ENCODE results near the gene GNG7.

Gene GNG7

DNA sequence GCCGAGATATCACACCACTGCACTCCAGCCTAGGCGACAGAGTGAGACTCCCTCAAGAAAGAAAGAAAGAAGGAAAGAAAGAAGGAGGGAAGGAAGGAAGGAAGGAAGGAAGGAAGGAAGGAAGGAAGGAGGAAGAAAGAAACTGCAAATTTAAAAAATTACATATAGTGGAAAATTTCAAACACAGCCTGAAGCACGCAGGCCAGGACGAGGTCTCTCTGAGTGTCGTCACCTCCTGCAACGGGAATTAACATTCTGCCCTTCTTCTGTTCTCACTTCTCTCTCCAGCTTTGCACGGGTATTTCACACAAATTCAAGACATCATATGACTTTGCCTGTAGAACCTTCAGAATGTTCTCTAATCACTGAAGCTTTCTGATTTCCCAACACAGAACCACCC lies 108.2 kb downstream of the GNG7 start:
- no peaks in the 10 kb centered on the region for H4K20me1 ChIP-seq (ENCODE audit: insufficient read depth, low read length)
- H3K79me2 ChIP-seq (ENCODE audit: low read length): peaks cover 17% of the 10 kb centered on the region
- H3K36me3 ChIP-seq (replicated peaks; ENCODE audit: insufficient read depth, low read length): no peaks in the 10 kb centered on the region
- H3K4me1 ChIP-seq (ENCODE audit: low read length): peaks cover 16% of the 10 kb centered on the region
- no peak overlapping the region for H3K27ac ChIP-seq (ENCODE audit: low read length)
- no peak for DNase-seq
- no peak overlapping the region for H3K4me2 ChIP-seq (ENCODE audit: low read depth, low read length)
- no peak overlapping the region for H3K4me3 ChIP-seq (ENCODE audit: low read length)
- TF ChIP-seq EZH2phosphoT487 (IDR thresholded peaks at IDR 0.05; ENCODE audit: low read length) (no peak), EZH2 (optimal IDR thresholded peaks at IDR 0.05; ENCODE audit: low read depth, low read length) (no peak), CTCF (IDR thresholded peaks at IDR 0.05; ENCODE audit: low read length) (no peak)
- no peak overlapping the region for H3K9ac ChIP-seq (ENCODE audit: low read length)
- H3K9me2 ChIP-seq (replicated peaks; ENCODE audit: insufficient read depth, low read length): no peaks in the 10 kb centered on the region
- H3K27me3 ChIP-seq (replicated peaks; ENCODE audit: insufficient read depth, low read length): no peaks in the 10 kb centered on the region
- peaks cover 30% of the 10 kb centered on the region for H3F3A ChIP-seq (ENCODE audit: insufficient read depth, low read length)
- H2AFZ ChIP-seq (ENCODE audit: low read length): no peak overlapping the region
- H3K9me3 ChIP-seq (replicated peaks; ENCODE audit: insufficient read depth, low read length): no peaks in the 10 kb centered on the region

- H3K27me3 ChIP-seq (replicated peaks; ENCODE audit: insufficient read depth, low read length): no peaks in the 10 kb centered on the region
- no peak for TF ChIP-seq CTCF (IDR thresholded peaks at IDR 0.05; ENCODE audit: low read length)
- no peak for TF ChIP-seq EZH2phosphoT487 (IDR thresholded peaks at IDR 0.05; ENCODE audit: low read length)
- TF ChIP-seq EZH2 (optimal IDR thresholded peaks at IDR 0.05; ENCODE audit: low read depth, low read length): no peak
- no peak for DNase-seq
- no peak overlapping the region for H3K4me3 ChIP-seq (ENCODE audit: low read length)
- no peaks in the 10 kb centered on the region for H3K9me2 ChIP-seq (replicated peaks; ENCODE audit: insufficient read depth, low read length)
- H4K20me1 ChIP-seq (ENCODE audit: insufficient read depth, low read length): no peaks in the 10 kb centered on the region
- H3K9me3 ChIP-seq (replicated peaks; ENCODE audit: insufficient read depth, low read length): no peaks in the 10 kb centered on the region
- no peak overlapping the region for H3K27ac ChIP-seq (ENCODE audit: low read length)
- no peak overlapping the region for H3K9ac ChIP-seq (ENCODE audit: low read length)
- H3F3A ChIP-seq (ENCODE audit: insufficient read depth, low read length): peaks cover 19% of the 10 kb centered on the region
- no peaks in the 10 kb centered on the region for H3K36me3 ChIP-seq (replicated peaks; ENCODE audit: insufficient read depth, low read length)
- peaks cover 13% of the 10 kb centered on the region for H3K4me1 ChIP-seq (ENCODE audit: low read length)
- H3K4me2 ChIP-seq (ENCODE audit: low read depth, low read length): no peak overlapping the region
- H2AFZ ChIP-seq (ENCODE audit: low read length): no peak overlapping the region
- H3K79me2 ChIP-seq (ENCODE audit: low read length): peaks cover 17% of the 10 kb centered on the region
Measured at GRCh38 chr19:2592824-2593223, 109.7 kb downstream of the GNG7 start.

DNA sequence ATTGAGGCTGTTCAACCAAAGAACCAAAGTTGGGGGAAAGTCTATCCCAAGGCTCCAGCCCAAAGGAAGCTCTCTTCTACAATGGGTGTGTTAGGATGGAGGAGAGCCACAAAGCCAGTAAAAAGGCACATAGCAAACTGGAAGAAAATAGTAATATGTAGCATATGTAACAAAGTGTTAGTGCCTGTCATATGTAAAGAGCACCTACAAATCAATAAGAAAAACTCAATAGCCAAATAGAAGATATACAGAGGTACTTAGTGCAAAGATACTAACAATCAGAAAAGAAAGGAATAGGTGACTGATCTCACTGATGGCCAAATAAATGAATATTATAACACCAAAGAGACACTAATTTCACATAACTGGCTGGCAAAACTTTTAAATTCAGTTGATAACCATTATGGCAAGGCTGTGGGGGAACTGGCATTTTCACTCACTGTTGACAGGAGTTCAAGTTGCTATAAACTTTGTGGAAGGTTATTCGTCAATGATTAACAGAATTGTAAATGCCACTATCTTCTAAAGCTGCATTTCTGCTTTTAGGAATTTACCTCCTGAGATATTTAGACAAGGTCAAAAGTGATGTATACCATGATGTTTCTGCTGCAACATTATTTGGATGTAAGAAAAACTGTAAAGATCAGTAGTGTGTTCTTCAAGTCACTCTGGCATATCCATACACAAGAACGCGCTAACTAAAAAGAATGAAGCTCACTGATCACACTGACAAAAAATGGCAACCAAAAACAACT lies 110.8 kb downstream of the GNG7 start:
- no peak for TF ChIP-seq EZH2 (optimal IDR thresholded peaks at IDR 0.05; ENCODE audit: low read depth, low read length)
- no peak for TF ChIP-seq CTCF (IDR thresholded peaks at IDR 0.05; ENCODE audit: low read length)
- no peak for TF ChIP-seq EZH2phosphoT487 (IDR thresholded peaks at IDR 0.05; ENCODE audit: low read length)
- no peak for DNase-seq

More for the DNA sequence above, 110.8 kb downstream of the GNG7 start:
- no peak overlapping the region for H3K4me3 ChIP-seq (ENCODE audit: low read length)
- H3K27me3 ChIP-seq (replicated peaks; ENCODE audit: insufficient read depth, low read length): no peaks in the 10 kb centered on the region
- H3K4me2 ChIP-seq (ENCODE audit: low read depth, low read length): no peak overlapping the region
- H3K79me2 ChIP-seq (ENCODE audit: low read length): peaks cover 17% of the 10 kb centered on the region
- H3K4me1 ChIP-seq (ENCODE audit: low read length): peaks cover 7% of the 10 kb centered on the region
- peaks cover 13% of the 10 kb centered on the region for H3F3A ChIP-seq (ENCODE audit: insufficient read depth, low read length)
- no peak overlapping the region for H2AFZ ChIP-seq (ENCODE audit: low read length)
- no peak overlapping the region for H3K9ac ChIP-seq (ENCODE audit: low read length)
- no peak overlapping the region for H3K27ac ChIP-seq (ENCODE audit: low read length)
- H3K36me3 ChIP-seq (replicated peaks; ENCODE audit: insufficient read depth, low read length): no peaks in the 10 kb centered on the region
- H4K20me1 ChIP-seq (ENCODE audit: insufficient read depth, low read length): no peaks in the 10 kb centered on the region
- H3K9me3 ChIP-seq (replicated peaks; ENCODE audit: insufficient read depth, low read length): no peaks in the 10 kb centered on the region
- no peaks in the 10 kb centered on the region for H3K9me2 ChIP-seq (replicated peaks; ENCODE audit: insufficient read depth, low read length)

All from MM.1S (cell line).